Measurements from ENCODE around the gene OSBPL10.

DNA sequence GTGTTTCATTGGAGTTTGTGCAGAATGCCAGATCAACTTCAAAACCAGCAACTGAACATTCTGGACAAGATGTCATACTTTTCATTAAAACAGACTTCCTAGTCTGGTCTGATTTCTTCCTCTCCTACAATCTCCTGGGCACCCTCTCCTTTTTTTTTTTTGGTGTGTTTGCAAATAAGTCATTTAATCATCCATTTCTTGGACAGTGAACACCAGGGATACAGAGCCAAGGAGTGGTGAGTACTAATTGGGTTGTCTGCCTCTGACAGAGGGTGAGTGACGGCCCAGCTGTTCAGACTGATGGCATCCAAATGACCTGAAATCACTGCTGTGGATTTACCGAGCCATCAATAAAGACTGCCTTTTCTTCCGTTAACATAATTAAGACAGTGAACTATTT, 290.3 kb downstream of the OSBPL10 start:
- TF ChIP-seq CTCF (IDR thresholded peaks at IDR 0.05) (no peak), POLR2A (IDR thresholded peaks at IDR 0.05) (no peak), EP300 (IDR thresholded peaks at IDR 0.05) (no peak)

All from ovary (tissue), 3 donors.